ENCODE data around the gene FANCG.

GRCh38 chr9:35091536-35091935 is 11.8 kb upstream of the FANCG start:
- TF ChIP-seq ZBTB21 (tag by site-specific recombination; IDR thresholded peaks at IDR 0.05), result no peak
- TF ChIP-seq, protein P1, sequence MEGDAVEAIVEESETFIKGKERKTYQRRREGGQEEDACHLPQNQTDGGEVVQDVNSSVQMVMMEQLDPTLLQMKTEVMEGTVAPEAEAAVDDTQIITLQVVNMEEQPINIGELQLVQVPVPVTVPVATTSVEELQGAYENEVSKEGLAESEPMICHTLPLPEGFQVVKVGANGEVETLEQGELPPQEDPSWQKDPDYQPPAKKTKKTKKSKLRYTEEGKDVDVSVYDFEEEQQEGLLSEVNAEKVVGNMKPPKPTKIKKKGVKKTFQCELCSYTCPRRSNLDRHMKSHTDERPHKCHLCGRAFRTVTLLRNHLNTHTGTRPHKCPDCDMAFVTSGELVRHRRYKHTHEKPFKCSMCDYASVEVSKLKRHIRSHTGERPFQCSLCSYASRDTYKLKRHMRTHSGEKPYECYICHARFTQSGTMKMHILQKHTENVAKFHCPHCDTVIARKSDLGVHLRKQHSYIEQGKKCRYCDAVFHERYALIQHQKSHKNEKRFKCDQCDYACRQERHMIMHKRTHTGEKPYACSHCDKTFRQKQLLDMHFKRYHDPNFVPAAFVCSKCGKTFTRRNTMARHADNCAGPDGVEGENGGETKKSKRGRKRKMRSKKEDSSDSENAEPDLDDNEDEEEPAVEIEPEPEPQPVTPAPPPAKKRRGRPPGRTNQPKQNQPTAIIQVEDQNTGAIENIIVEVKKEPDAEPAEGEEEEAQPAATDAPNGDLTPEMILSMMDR (tag by site-specific recombination; IDR thresholded peaks at IDR 0.05), result no peak
- TF ChIP-seq TRIM28 (IDR thresholded peaks at IDR 0.05; ENCODE audit: borderline replicate concordance, low read length), result no peak
- TF ChIP-seq, protein P2, sequence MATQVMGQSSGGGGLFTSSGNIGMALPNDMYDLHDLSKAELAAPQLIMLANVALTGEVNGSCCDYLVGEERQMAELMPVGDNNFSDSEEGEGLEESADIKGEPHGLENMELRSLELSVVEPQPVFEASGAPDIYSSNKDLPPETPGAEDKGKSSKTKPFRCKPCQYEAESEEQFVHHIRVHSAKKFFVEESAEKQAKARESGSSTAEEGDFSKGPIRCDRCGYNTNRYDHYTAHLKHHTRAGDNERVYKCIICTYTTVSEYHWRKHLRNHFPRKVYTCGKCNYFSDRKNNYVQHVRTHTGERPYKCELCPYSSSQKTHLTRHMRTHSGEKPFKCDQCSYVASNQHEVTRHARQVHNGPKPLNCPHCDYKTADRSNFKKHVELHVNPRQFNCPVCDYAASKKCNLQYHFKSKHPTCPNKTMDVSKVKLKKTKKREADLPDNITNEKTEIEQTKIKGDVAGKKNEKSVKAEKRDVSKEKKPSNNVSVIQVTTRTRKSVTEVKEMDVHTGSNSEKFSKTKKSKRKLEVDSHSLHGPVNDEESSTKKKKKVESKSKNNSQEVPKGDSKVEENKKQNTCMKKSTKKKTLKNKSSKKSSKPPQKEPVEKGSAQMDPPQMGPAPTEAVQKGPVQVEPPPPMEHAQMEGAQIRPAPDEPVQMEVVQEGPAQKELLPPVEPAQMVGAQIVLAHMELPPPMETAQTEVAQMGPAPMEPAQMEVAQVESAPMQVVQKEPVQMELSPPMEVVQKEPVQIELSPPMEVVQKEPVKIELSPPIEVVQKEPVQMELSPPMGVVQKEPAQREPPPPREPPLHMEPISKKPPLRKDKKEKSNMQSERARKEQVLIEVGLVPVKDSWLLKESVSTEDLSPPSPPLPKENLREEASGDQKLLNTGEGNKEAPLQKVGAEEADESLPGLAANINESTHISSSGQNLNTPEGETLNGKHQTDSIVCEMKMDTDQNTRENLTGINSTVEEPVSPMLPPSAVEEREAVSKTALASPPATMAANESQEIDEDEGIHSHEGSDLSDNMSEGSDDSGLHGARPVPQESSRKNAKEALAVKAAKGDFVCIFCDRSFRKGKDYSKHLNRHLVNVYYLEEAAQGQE (tag by site-specific recombination; IDR thresholded peaks at IDR 0.05), result no peak
- no peak for TF ChIP-seq PATZ1 (tag by site-specific recombination; IDR thresholded peaks at IDR 0.05)
- TF ChIP-seq, protein P3, sequence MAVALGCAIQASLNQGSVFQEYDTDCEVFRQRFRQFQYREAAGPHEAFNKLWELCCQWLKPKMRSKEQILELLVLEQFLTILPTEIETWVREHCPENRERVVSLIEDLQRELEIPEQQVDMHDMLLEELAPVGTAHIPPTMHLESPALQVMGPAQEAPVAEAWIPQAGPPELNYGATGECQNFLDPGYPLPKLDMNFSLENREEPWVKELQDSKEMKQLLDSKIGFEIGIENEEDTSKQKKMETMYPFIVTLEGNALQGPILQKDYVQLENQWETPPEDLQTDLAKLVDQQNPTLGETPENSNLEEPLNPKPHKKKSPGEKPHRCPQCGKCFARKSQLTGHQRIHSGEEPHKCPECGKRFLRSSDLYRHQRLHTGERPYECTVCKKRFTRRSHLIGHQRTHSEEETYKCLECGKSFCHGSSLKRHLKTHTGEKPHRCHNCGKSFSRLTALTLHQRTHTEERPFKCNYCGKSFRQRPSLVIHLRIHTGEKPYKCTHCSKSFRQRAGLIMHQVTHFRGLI (tag by site-specific recombination; IDR thresholded peaks at IDR 0.05), result no peak
- TF ChIP-seq ZNF354C (tag by site-specific recombination; IDR thresholded peaks at IDR 0.05; ENCODE audit: borderline replicate concordance, low read depth), result no peak
- no peak for TF ChIP-seq ZNF501 (tag by site-specific recombination; IDR thresholded peaks at IDR 0.05)
- no peak for TF ChIP-seq HOXA7 (CRISPR knock-in tag; IDR thresholded peaks at IDR 0.05; ENCODE audit: borderline replicate concordance)
- TF ChIP-seq ZNF221 (tag by site-specific recombination; IDR thresholded peaks at IDR 0.05; ENCODE audit: borderline replicate concordance), result no peak

Measured in HEK293 (cell line).